HL-60 (cell line): ENCODE measurements around the gene ZSWIM9.

Experiments used
- CTCF ChIP-seq: IDR thresholded peaks from one replicate; pipeline ENCODE4 v1.5.1; 2011; ENCODE audit warnings: low read length, control low read depth, inconsistent platforms; ENCODE audit not compliant: insufficient read depth
- GABPA ChIP-seq: IDR thresholded peaks from 2 replicates; pipeline ENCODE4 v1.6.1; 2012; ENCODE audit warnings: low read depth
- TF ChIP-seq, protein P1 (sequence below): IDR thresholded peaks from 2 replicates; pipeline ENCODE4 v1.6.1; 2012; ENCODE audit warnings: low read depth; ENCODE audit not compliant: insufficient replicate concordance

DNA sequence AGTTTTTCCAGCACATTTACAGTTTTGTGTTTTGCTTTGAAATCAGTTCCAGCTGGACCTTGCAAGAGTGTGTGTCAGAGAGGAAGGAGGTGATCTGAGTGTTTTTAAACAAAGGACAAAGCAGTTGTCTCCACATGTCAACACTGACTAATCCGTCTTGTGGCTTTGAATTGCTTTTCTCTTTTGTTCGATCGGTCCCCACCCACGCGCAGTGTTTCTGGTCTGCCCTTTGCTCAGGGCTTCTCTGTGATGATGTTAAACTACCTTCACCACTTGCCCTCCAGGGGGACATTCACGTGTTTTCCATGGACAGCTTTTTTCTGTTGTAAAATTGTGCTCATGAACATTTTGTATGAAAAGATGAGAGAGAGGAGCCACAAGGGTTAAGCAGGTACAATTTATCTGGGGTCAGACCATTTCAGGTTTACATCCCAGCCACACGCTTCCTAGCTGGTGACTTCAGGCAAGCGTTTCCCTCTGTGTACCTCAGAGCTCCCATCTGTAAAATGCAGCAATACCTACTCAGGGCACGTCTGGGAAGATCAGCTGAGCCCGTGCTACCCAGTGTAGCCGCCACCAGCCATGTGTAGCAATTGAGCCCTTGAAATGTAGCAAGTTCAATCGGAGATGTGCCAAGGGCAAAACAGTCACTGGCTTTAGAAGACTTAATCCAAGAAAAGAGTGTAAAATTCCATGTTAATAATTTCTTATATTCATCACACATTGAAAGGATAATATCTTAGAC lies 46.4 kb upstream of the ZSWIM9 start:
- no peak for TF ChIP-seq CTCF
- no peak for TF ChIP-seq GABPA
- TF ChIP-seq, protein P1, sequence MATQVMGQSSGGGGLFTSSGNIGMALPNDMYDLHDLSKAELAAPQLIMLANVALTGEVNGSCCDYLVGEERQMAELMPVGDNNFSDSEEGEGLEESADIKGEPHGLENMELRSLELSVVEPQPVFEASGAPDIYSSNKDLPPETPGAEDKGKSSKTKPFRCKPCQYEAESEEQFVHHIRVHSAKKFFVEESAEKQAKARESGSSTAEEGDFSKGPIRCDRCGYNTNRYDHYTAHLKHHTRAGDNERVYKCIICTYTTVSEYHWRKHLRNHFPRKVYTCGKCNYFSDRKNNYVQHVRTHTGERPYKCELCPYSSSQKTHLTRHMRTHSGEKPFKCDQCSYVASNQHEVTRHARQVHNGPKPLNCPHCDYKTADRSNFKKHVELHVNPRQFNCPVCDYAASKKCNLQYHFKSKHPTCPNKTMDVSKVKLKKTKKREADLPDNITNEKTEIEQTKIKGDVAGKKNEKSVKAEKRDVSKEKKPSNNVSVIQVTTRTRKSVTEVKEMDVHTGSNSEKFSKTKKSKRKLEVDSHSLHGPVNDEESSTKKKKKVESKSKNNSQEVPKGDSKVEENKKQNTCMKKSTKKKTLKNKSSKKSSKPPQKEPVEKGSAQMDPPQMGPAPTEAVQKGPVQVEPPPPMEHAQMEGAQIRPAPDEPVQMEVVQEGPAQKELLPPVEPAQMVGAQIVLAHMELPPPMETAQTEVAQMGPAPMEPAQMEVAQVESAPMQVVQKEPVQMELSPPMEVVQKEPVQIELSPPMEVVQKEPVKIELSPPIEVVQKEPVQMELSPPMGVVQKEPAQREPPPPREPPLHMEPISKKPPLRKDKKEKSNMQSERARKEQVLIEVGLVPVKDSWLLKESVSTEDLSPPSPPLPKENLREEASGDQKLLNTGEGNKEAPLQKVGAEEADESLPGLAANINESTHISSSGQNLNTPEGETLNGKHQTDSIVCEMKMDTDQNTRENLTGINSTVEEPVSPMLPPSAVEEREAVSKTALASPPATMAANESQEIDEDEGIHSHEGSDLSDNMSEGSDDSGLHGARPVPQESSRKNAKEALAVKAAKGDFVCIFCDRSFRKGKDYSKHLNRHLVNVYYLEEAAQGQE = no peak
